Ovary (tissue), 3 donors: ENCODE data around the gene RAP2A.

ENCODE experiments used
- POLR2A ChIP-seq: fragments of 450-650 bp; IDR thresholded peaks from one replicate; pipeline ENCODE4 v1.6.1; 2017; ENCODE audit warnings: antibody characterized with exemption, mild to moderate bottlenecking, moderate library complexity
- TF ChIP-seq, protein P1 (sequence below), 3 donors: fragments of 450-650 bp in 2 of 3; fragments of 200-600 bp in 1 of 3; IDR thresholded peaks; one replicate each; pipeline versions ENCODE4 v1.5.1 to v1.8.0; 2016 to 2022; ENCODE audit warnings: antibody characterized with exemption in 3 of 3, mild to moderate bottlenecking in 1 of 3
- donor health status: DM: no; HTN: no; CAD: no.

DNA sequence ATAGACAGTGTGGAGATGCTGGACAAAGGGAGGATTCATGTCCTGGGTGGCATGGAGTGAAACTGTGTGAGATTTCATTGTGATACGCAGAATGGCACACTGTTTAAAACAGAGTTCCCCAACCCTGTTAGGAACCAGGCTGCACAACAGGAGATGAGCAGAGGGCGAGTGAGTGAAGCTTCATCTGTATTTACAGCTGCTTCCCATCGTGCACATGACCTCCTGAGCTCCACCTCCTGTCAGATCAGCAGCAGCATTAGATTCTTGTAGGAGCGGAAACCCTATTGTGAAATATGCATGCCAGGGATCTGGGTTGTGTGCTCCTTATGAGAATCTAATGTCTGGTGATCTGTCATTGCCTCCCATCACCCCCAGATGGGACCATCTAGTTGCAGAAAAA is 72.5 kb downstream of the RAP2A start:
- TF ChIP-seq, protein P1, sequence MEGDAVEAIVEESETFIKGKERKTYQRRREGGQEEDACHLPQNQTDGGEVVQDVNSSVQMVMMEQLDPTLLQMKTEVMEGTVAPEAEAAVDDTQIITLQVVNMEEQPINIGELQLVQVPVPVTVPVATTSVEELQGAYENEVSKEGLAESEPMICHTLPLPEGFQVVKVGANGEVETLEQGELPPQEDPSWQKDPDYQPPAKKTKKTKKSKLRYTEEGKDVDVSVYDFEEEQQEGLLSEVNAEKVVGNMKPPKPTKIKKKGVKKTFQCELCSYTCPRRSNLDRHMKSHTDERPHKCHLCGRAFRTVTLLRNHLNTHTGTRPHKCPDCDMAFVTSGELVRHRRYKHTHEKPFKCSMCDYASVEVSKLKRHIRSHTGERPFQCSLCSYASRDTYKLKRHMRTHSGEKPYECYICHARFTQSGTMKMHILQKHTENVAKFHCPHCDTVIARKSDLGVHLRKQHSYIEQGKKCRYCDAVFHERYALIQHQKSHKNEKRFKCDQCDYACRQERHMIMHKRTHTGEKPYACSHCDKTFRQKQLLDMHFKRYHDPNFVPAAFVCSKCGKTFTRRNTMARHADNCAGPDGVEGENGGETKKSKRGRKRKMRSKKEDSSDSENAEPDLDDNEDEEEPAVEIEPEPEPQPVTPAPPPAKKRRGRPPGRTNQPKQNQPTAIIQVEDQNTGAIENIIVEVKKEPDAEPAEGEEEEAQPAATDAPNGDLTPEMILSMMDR (IDR thresholded peaks at IDR 0.05), result no peak
- no peak for TF ChIP-seq POLR2A
